ENCODE data around the gene ELFN1.

The ELFN1 gene

DNA sequence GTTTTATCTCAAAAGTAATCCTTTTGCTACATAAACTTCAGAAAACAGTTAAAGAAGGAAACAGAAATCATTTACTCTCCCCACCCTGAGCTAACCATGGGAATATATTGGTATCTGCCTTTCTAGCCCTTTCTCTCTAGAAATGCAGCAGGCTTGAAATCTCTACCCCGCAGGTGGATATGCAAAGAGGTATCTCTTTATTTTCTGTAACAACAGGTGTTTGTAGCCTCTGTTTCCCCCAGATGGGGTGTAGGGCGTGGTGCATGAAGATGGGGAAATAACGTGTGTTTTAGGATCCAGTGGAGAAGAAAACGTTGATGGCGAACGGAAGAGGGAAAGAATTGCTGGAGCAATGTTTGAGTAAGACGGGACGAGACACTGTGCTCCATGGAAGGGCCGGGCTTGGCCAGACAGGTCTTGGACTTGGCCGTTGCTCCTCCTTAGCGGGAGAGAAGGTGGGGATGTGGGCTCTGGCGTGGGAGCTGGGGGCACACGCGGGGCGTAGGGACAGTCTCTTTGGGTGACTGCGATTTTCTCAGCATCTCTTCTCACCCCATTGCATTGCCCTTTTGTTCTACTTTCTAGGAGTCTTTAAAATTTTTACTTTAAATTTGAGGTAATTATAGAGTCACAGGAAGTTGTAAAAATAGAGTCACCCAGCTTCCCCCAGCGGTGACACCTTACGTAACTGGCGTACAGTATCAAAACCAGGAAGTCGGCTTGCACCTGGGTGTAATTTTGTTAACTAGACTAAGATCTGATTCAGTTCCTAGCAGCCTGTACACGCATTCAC lies 82.9 kb downstream of the ELFN1 start:
- Histone ChIP-seq H3K4me2 (ENCODE audit: low read length) (no peak overlapping the region), H3K36me3 (ENCODE audit: control insufficient read depth, insufficient read depth, low read length) (no peaks in the 10 kb centered on the region), H3K9me3 (ENCODE audit: control insufficient read depth, low read length) (no peaks in the 10 kb centered on the region), H3K27ac (no peak overlapping the region), H2AFZ (no peak overlapping the region), H3K79me2 (no peaks in the 10 kb centered on the region), H3K4me1 (no peaks in the 10 kb centered on the region), H3K4me3 (ENCODE audit: low read depth, low read length) (no peak overlapping the region), H3K9ac (no peak overlapping the region), H3K27me3 (ENCODE audit: control insufficient read depth, insufficient read depth, low read length) (no peaks in the 10 kb centered on the region)
- TF ChIP-seq, protein P1, sequence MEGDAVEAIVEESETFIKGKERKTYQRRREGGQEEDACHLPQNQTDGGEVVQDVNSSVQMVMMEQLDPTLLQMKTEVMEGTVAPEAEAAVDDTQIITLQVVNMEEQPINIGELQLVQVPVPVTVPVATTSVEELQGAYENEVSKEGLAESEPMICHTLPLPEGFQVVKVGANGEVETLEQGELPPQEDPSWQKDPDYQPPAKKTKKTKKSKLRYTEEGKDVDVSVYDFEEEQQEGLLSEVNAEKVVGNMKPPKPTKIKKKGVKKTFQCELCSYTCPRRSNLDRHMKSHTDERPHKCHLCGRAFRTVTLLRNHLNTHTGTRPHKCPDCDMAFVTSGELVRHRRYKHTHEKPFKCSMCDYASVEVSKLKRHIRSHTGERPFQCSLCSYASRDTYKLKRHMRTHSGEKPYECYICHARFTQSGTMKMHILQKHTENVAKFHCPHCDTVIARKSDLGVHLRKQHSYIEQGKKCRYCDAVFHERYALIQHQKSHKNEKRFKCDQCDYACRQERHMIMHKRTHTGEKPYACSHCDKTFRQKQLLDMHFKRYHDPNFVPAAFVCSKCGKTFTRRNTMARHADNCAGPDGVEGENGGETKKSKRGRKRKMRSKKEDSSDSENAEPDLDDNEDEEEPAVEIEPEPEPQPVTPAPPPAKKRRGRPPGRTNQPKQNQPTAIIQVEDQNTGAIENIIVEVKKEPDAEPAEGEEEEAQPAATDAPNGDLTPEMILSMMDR (IDR thresholded peaks at IDR 0.05) = no peak

DNA sequence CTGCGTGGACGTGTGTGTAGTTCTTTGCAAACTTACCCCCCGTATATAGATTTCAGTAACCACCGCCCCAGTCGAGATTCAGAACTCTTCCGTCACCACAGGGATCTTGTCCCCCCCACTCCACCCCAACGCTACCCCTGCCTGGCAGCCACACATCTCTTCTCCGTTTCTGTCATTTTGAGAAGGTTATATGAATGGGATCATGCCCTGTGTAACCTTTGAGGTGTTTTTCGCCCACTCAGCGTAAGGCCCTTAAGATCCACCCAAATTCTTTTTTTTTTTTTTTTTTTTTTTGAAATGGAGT lies 83.4 kb downstream of the ELFN1 start:
- H3K4me2 ChIP-seq (ENCODE audit: low read length) = no peak overlapping the region

DNA sequence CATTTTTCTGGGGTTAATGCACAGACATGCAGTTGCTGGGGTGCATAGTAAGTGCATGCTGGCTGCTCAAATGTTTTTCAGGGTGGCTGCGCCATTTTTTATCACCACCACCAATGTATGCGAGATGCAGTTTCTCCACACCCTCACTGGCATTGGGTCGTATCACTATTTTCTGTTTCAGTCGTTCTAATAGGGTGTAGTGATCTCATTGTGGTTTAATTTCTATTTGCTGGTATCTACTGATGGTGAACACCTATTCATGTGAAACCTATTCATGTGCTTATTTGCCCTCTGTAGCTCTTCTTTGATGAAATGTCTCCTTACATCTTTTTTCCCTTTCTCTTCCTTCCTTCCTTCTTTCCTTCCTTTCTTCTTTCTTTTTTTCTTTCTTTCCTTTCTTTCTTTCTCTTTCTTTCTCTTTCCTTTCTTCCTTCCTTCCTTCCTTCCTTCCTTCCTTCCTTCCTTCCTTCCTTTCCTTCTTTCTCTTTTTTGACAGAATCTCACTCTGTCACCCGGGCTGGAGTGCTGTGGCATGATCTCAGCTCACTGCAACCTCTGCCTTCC lies 84.3 kb downstream of the ELFN1 start:
- TF ChIP-seq, protein P1 (IDR thresholded peaks at IDR 0.05) = no peak
- H3K4me2 ChIP-seq (ENCODE audit: low read length) = no peak overlapping the region
- H3K36me3 ChIP-seq (ENCODE audit: control insufficient read depth, insufficient read depth, low read length) = no peaks in the 10 kb centered on the region
- no peak overlapping the region for H3K4me3 ChIP-seq (ENCODE audit: low read depth, low read length)
- no peaks in the 10 kb centered on the region for H3K79me2 ChIP-seq
- no peaks in the 10 kb centered on the region for H3K9me3 ChIP-seq (ENCODE audit: control insufficient read depth, low read length)
- H2AFZ ChIP-seq = no peak overlapping the region
- no peak overlapping the region for H3K9ac ChIP-seq
- no peaks in the 10 kb centered on the region for H3K27me3 ChIP-seq (ENCODE audit: control insufficient read depth, insufficient read depth, low read length)
- H3K27ac ChIP-seq = no peak overlapping the region
- no peaks in the 10 kb centered on the region for H3K4me1 ChIP-seq

More for the DNA sequence above, 83.4 kb downstream of the ELFN1 start:
- Histone ChIP-seq H3K9ac (no peak overlapping the region), H3K9me3 (ENCODE audit: control insufficient read depth, low read length) (no peaks in the 10 kb centered on the region), H3K27me3 (ENCODE audit: control insufficient read depth, insufficient read depth, low read length) (no peaks in the 10 kb centered on the region), H3K4me1 (no peaks in the 10 kb centered on the region), H3K79me2 (no peaks in the 10 kb centered on the region), H3K27ac (no peak overlapping the region), H3K4me3 (ENCODE audit: low read depth, low read length) (no peak overlapping the region), H2AFZ (no peak overlapping the region), H3K36me3 (ENCODE audit: control insufficient read depth, insufficient read depth, low read length) (no peaks in the 10 kb centered on the region)
- TF ChIP-seq, protein P1 (IDR thresholded peaks at IDR 0.05) = no peak

DNA sequence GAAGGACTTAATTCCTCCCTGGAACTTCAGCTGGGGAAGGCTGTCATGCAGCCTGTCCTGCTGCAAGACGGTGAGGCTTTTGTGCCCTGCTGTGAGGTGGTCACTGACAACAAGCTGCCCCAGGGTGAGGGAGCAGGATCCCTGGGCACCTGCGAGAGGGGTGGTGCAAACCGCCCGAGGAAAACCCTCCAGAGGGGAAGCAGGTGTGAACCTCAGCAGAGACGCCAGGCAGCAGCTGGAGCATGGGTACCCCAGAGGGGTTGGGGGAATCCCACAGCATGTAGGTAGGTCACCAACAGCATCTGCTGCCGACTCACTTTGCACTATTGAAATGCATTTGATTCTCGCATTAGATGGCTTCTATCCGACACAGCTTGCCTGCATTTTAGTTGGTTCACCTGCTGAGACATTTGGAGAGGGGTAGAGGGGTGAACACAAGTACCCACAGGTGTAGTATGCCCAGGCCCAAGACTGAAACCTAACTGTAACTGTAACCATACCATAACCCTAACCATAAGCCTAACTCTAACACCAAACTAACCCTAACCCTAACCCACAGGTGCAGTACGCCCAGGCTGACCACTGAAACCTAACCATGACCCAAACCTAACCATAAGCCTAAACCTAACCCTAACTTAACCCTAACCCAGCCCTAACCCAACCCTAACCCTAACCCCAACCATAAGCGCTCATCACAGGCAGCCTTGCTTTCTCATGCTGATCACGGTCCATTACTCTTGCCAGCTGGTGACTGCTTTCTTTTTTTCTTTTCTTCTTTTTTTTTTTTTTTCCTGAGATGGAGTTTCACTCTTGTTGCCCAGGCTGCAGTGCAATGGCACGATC lies 85.9 kb downstream of the ELFN1 start:
- TF ChIP-seq, protein P1 (IDR thresholded peaks at IDR 0.05) = no peak
- Histone ChIP-seq H3K4me1 (no peaks in the 10 kb centered on the region), H3K9me3 (ENCODE audit: control insufficient read depth, low read length) (no peaks in the 10 kb centered on the region), H3K4me3 (ENCODE audit: low read depth, low read length) (no peak overlapping the region), H2AFZ (no peak overlapping the region), H3K9ac (no peak overlapping the region), H3K27me3 (ENCODE audit: control insufficient read depth, insufficient read depth, low read length) (no peaks in the 10 kb centered on the region), H3K4me2 (ENCODE audit: low read length) (no peak overlapping the region), H3K36me3 (ENCODE audit: control insufficient read depth, insufficient read depth, low read length) (no peaks in the 10 kb centered on the region), H3K79me2 (no peaks in the 10 kb centered on the region), H3K27ac (no peak overlapping the region)
